SKM-1 treated with dmso at 0.1 percent for 144 hours (cell line): ENCODE results near the gene ZFYVE28.

Source experiments
- DNase-seq: peaks from one replicate; lab custom pipeline; 2025; ENCODE audit not compliant: unreplicated experiment; lab: John Stamatoyannopoulos, UW

Gene ZFYVE28

DNA sequence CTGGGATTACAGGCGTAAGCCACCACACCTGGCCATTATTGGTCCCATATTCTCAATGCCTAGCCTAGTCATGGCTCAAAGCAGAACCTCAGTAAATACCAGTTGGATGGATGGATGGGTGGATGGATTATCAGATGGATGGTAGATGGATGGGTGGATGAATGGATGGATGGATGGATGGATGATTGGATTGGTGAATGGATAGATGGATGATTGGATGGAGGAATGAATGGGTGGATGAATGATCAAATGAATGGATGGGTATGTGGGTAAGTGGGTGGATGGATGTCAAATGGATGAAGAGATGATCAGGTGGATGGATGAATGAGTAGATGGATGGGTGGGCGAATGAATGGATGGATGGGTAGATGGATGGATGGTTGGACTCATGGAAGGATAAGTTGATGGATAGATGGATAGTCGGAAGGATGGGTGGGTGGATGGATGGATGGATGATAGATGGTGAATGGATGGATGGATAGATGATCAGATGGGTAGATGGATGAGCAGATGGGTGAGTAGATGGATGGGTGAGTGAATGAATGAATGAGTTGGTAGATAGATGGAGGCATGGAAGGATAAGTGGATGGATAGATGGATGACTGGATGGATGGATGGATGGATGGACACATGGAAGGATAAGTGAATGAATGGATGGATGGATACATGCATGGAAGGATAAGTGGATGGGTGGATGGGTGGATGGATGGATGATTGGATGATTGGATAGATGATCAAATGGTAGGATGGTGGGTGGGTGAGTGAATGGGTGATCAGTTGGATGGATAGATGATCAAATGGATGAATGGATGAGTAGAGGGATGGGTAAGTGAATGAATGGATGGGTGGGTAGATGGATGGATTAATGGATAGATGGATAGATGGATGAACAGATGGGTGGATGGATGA is 28.5 kb upstream of the ZFYVE28 start:
- DNase-seq, result no peak

DNA sequence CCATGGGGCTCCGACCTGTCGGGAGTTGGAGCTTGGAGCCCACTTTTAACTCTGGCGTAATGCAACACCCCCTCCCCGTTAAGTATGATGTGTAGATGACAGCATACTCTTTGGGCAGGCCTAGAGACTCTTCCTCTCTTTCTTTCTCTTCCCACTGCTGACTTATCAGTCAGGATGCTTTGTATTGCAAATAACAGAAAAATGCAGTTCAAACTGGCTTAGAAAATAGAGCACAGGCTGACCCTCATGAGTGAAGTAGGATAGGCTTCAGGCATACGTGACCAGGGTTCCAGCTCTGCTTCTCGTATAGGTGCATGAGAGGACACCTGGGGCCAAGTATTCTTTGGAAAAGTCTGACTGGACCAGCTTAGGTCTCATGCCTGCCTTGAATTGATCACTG is 27.1 kb upstream of the ZFYVE28 start:
- DNase-seq, result no peak

DNA sequence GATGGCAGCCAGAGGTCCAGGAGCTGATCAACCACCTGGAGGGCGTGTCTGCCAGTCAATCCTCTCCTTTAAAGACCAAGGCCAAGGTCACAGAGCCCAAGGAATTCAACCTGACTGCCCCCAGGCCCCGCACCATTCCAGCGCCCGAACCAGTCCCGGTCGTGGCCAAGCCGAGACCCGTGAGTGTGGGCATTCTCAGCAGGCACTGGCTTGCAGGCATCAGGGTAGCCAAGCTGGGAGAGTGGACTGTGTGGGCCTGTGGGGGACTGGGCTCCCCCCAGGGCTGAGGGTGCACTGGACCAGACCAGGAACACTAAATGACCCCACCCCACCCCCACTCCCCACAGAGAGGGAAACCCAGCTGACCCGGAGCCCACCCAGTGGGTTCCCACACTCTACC is 26.7 kb upstream of the ZFYVE28 start:
- no peak for DNase-seq

GRCh38 chr4:2443956-2444740 is 25.7 kb upstream of the ZFYVE28 start:
- DNase-seq, result no peak

- DNase-seq, result no peak
Observed at GRCh38 chr4:2443061-2443730, 24.8 kb upstream of the ZFYVE28 start.

DNA sequence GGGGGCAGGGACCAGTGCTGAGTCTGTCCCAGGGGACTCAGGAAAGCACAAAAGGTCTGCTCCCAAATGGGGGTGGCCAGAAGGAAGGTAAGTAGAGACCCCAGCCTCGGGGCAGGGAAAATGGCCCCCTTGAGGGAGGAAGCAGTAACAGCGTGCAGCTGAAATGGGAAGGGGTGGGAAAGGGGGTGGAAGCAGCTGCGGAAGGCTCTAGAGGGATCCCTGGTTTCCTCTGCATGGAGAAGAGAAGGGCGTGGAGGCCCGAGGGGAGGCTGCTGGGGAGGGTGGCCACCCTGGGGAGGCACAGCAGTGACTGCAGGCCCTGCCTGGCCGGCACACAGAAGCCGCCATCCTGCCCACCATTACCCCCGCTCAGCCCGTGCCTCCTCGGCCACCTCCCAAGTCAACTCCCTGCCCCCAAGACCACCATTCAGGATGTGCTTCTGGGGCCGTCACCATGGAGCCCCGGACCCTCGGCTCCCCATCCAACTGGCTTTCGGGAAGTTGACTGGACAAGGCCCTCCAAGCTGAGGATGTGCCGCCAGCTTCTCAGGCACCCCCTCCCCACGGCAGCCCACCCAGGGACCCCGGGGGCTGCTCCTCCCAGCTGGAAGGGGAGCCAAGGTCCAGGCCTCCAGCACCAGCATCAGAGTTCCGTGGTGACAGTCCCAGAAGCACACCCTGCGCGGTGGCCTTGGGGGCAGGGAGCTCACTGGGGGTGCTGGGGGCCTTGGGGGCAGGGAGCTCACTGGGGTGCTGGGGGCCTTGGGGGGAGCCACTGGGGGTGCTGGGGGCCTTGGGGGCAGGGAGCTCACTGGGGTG is 23.9 kb upstream of the ZFYVE28 start:
- DNase-seq, result no peak

- DNase-seq, result peak; percentile 74
Observed at GRCh38 chr4:2441393-2442174, 23.1 kb upstream of the ZFYVE28 start.

- DNase-seq, result no peak
Observed at GRCh38 chr4:2438822-2439718, 20.6 kb upstream of the ZFYVE28 start.

DNA sequence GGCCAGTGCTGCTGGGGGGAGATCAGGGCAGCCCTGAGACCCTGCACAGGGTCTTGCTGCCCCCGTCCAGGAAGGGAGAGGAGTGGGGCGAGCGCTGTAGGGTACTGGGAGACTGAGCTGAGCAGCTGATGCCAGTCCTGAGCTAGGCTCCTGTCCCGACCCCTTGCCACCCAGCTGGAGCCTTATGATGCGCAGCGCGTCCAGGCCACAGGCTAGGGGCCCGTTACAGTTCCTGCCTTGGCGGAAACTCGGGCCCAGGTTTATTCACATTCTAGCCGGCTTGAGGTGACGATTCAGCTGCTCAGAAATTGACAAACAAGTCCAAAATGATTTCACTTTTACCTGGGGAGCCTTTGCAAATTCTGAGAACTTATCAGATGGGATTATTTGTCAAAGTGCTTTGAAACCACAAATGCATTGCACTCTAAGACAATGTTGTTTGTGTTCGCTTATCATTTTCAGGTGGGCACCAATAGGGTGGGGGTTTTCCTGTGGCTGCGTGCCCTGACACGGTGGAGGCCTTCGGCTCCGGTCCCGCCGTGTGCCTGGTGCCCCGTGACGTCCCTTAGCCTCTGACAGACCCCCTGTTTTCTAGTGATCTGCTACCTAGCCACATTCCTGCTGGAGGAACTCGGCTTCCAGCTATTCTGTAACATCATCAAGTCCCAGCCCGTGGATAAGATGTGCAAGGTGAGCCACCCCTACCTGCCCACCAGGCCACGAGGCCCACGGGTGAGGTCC is 19.2 kb upstream of the ZFYVE28 start:
- DNase-seq, result no peak

- no peak for DNase-seq
Observed at GRCh38 chr4:2436761-2437474, 18.5 kb upstream of the ZFYVE28 start.

- no peak for DNase-seq
Observed at GRCh38 chr4:2436301-2436700, 17.9 kb upstream of the ZFYVE28 start.

DNA sequence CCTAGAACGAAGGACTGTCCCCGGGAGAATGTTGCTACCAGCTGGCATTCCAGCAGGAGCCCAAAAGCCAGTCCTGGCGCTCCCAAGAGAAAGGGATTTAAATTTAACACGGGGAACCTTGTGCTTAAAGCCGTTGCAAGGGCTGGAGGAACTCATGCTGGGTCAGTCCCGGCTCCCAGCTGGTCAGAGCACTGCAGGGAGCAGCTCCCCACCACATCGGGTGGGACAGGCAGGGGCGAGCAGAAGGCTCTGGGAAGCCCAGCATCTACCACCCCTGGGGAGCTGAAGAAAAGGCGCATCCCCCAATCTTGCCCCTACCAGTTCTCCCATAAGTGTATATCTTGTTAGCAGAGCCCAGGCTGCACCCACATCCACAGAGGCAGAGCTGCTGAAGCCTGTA is 16.0 kb upstream of the ZFYVE28 start:
- no peak for DNase-seq

- no peak for DNase-seq
Observed at GRCh38 chr4:2433609-2434350, 15.3 kb upstream of the ZFYVE28 start.

DNA sequence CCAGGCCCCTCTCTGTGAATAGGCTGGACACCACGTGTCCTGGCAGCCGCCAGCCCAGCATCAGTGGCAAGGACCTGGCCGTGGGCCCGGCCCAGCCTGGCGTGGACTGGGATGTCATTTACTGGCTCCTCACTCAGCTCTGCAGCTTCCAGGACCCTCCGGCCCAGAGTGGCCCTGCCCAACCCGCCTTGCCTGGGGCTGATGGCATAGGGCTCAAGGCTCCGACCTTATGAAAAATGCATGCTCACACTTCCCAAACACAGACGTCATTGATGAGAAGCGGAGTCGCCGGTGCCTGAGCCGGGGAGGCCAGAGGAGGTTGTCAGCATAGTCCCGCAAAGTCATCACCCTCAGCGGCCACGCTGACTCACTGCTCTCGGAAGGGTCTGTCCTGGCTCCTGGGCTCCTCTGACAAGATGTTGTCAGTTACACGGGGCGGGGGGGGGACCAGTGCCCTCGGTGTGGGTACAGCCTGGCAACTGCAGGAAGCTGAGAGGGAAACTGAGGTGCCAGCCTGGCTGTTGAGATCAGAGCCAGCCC is 14.6 kb upstream of the ZFYVE28 start:
- no peak for DNase-seq

DNA sequence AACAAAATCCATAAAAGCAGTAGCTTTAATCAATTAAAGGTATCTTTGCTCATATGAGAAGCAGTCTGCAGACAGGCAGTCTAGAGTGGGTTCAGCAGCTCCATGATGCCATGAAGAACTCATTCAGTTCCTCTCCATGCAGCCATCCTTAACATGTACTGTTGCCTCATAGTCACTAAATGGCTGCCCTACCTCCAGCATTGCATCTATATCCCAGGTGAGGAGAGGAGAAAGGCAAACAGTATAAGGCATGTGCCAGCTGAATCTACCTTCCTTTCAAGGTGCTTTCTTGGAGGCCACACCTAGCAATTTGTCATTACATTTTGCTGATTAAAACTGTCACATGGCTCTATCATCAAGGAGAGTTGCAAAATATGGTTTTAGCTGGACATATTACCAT is 13.6 kb upstream of the ZFYVE28 start:
- DNase-seq, result no peak

- DNase-seq, result peak; percentile 17
Observed at GRCh38 chr4:2429945-2430757, 11.7 kb upstream of the ZFYVE28 start.
